Stimulated activated naive CD8-positive, alpha-beta T cell treated with anti-CD3 and anti-CD28 coated beads, Interleukin-15, amount 100 ng/mL, for 72 hours (primary cell): ENCODE data around the gene ZNF710.
"Not testable (repeated sequence)": the region's sequence is repeated elsewhere in the genome, so short reads cannot be mapped to it uniquely, and the experiment has no call there.

Experiments used
- ATAC-seq: fragments of 150-1000 bp; cut with Tn5 transposase; 2 replicates; pipeline ENCODE4 v1.10.0; 2021; ENCODE audit warnings: mild to moderate bottlenecking, moderate library complexity
- DNase-seq, 2 donors: peaks; one replicate each; pipeline ENCODE4 v3.0.0; 2021 to 2022
- H3K27ac Mint-ChIP-seq, 2 donors: one replicate each; pipeline ENCODE4 v1.8.0; 2022; ENCODE audit warnings: mild to moderate bottlenecking in 2 of 2, mixed read lengths in 2 of 2, moderate library complexity in 2 of 2
- H3K27me3 Mint-ChIP-seq: one replicate; pipeline ENCODE4 v1.8.0; 2022; ENCODE audit warnings: mixed read lengths
- H3K4me1 Mint-ChIP-seq: one replicate; pipeline ENCODE4 v1.8.0; 2022; ENCODE audit warnings: mild to moderate bottlenecking, mixed read lengths
- H3K4me3 Mint-ChIP-seq, 2 donors: one replicate each; pipeline ENCODE4 v1.8.0; 2022; ENCODE audit warnings: mild to moderate bottlenecking in 2 of 2, mixed read lengths in 2 of 2, moderate library complexity in 1 of 2
- H3K9me3 Mint-ChIP-seq, 2 donors: one replicate each; pipeline ENCODE4 v1.8.0; 2022; ENCODE audit warnings: mixed read lengths in 2 of 2

ZNF710 gene

GRCh38 chr15:90101969-90102890 lies 101.1 kb downstream of the ZNF710 start, which contains the start of gene IDH2:
TSS of gene IDH2 (minus strand) at chr15:90102468. CDS start at chr15:90102390, 78 bp downstream.
- Mint-ChIP-seq H3K27me3 (no peaks in the 10 kb centered on the region), H3K4me1 (peaks cover 51% of the 10 kb centered on the region), H3K4me3 (peak within 1 kb of the TSS; percentile 86 to 91), H3K9me3 (no peaks in the 10 kb centered on the region), H3K27ac (peak within 1 kb of the TSS; percentile 71 to 96)
- ATAC-seq, result peak; percentile 81
- DNase-seq, result peak; percentile 74 to 77

GRCh38 chr15:90103701-90104329 lies 102.7 kb downstream of the ZNF710 start:
- ATAC-seq (no peak), DNase-seq (no peak)
- H3K4me3 Mint-ChIP-seq, result peak overlapping the region in 1 of 2 donors; percentile 16
- peaks cover 36% of the 10 kb centered on the region for H3K4me1 Mint-ChIP-seq
- no peaks in the 10 kb centered on the region for H3K27me3 Mint-ChIP-seq
- H3K27ac Mint-ChIP-seq, result no peak overlapping the region
- H3K9me3 Mint-ChIP-seq, result no peaks in the 10 kb centered on the region

GRCh38 chr15:90104551-90104950 lies 103.4 kb downstream of the ZNF710 start:
- Mint-ChIP-seq H3K27me3 (no peaks in the 10 kb centered on the region), H3K27ac (no peak overlapping the region), H3K4me1 (peaks cover 29% of the 10 kb centered on the region), H3K9me3 (no peaks in the 10 kb centered on the region), H3K4me3 (no peak overlapping the region)
- DNase-seq (no peak), ATAC-seq (no peak)

- Mint-ChIP-seq H3K27me3 (no peaks in the 10 kb centered on the region), H3K27ac (no peak overlapping the region), H3K4me1 (peaks cover 19% of the 10 kb centered on the region), H3K9me3 (no peaks in the 10 kb centered on the region), H3K4me3 (no peak overlapping the region)
- DNase-seq, result no peak
- no peak for ATAC-seq
These were observed 104.4 kb downstream of the ZNF710 start for GRCh38 chr15:90105521-90105920.

GRCh38 chr15:90106522-90107117 lies 105.5 kb downstream of the ZNF710 start:
- Mint-ChIP-seq H3K4me3 (no peak overlapping the region), H3K27ac (no peak overlapping the region), H3K4me1 (peaks cover 10% of the 10 kb centered on the region), H3K27me3 (no peaks in the 10 kb centered on the region), H3K9me3 (no peaks in the 10 kb centered on the region)
- ATAC-seq (no peak), DNase-seq (no peak)

- H3K27ac Mint-ChIP-seq, H3K4me3 Mint-ChIP-seq, DNase-seq, H3K4me1 Mint-ChIP-seq, H3K27me3 Mint-ChIP-seq, H3K9me3 Mint-ChIP-seq, ATAC-seq: not testable (repeated sequence)
These were observed 106.9 kb downstream of the ZNF710 start for GRCh38 chr15:90108038-90108437.

GRCh38 chr15:90109163-90109751 lies 108.1 kb downstream of the ZNF710 start:
- not testable (repeated sequence) for ATAC-seq, H3K4me3 Mint-ChIP-seq, DNase-seq, H3K9me3 Mint-ChIP-seq, H3K4me1 Mint-ChIP-seq, H3K27me3 Mint-ChIP-seq, H3K27ac Mint-ChIP-seq

- H3K27ac Mint-ChIP-seq, result no peak overlapping the region
- H3K4me3 Mint-ChIP-seq, result no peak overlapping the region
- H3K4me1 Mint-ChIP-seq, result no peaks in the 10 kb centered on the region
- H3K27me3 Mint-ChIP-seq, result no peaks in the 10 kb centered on the region
- no peak for DNase-seq
- H3K9me3 Mint-ChIP-seq, result peaks cover 10 to 24% of the 10 kb centered on the region in 2 donors
- ATAC-seq, result no peak
These were observed 112.0 kb downstream of the ZNF710 start for GRCh38 chr15:90113166-90113565.

GRCh38 chr15:90114451-90114901 lies 113.4 kb downstream of the ZNF710 start:
- Mint-ChIP-seq H3K27me3 (no peaks in the 10 kb centered on the region), H3K9me3 (peaks cover 10 to 24% of the 10 kb centered on the region in 2 donors), H3K4me3 (no peak overlapping the region), H3K27ac (no peak overlapping the region), H3K4me1 (no peaks in the 10 kb centered on the region)
- DNase-seq, result no peak
- ATAC-seq, result no peak

GRCh38 chr15:90115783-90116182 lies 114.7 kb downstream of the ZNF710 start:
- Mint-ChIP-seq H3K27me3 (no peaks in the 10 kb centered on the region), H3K27ac (no peak overlapping the region), H3K4me3 (no peak overlapping the region), H3K9me3 (peaks cover 10 to 24% of the 10 kb centered on the region in 2 donors), H3K4me1 (no peaks in the 10 kb centered on the region)
- DNase-seq, result no peak
- no peak for ATAC-seq

- Mint-ChIP-seq H3K4me1 (no peaks in the 10 kb centered on the region), H3K9me3 (peaks cover 4 to 17% of the 10 kb centered on the region in 2 donors), H3K4me3 (no peak overlapping the region), H3K27me3 (no peaks in the 10 kb centered on the region), H3K27ac (no peak overlapping the region)
- ATAC-seq, result no peak
- DNase-seq, result no peak
These were observed 118.2 kb downstream of the ZNF710 start for GRCh38 chr15:90119367-90119766.

- H3K27ac Mint-ChIP-seq, result no peak overlapping the region
- no peak overlapping the region for H3K4me3 Mint-ChIP-seq
- ATAC-seq (no peak), DNase-seq (no peak)
- peaks cover 0 to 5% of the 10 kb centered on the region in 2 donors for H3K9me3 Mint-ChIP-seq
- H3K27me3 Mint-ChIP-seq, result no peaks in the 10 kb centered on the region
- H3K4me1 Mint-ChIP-seq, result no peaks in the 10 kb centered on the region
These were observed 120.0 kb downstream of the ZNF710 start for GRCh38 chr15:90121086-90121485.

- Mint-ChIP-seq H3K27ac (no peak overlapping the region), H3K9me3 (no peaks in the 10 kb centered on the region), H3K27me3 (peaks cover 15% of the 10 kb centered on the region), H3K4me1 (peaks cover 2% of the 10 kb centered on the region), H3K4me3 (no peak overlapping the region)
- DNase-seq, result no peak
- ATAC-seq, result no peak
These were observed 123.4 kb downstream of the ZNF710 start for GRCh38 chr15:90124507-90124906.

- Mint-ChIP-seq H3K27ac (no peak overlapping the region), H3K4me3 (no peak overlapping the region), H3K4me1 (peaks cover 5% of the 10 kb centered on the region), H3K9me3 (no peaks in the 10 kb centered on the region), H3K27me3 (peaks cover 15% of the 10 kb centered on the region)
- no peak for DNase-seq
- ATAC-seq, result no peak
These were observed 124.9 kb downstream of the ZNF710 start for GRCh38 chr15:90126022-90126421.

- Mint-ChIP-seq H3K27ac (no peak overlapping the region), H3K9me3 (no peaks in the 10 kb centered on the region), H3K27me3 (peaks cover 15% of the 10 kb centered on the region), H3K4me3 (no peak overlapping the region), H3K4me1 (peaks cover 5% of the 10 kb centered on the region)
- DNase-seq (no peak), ATAC-seq (no peak)
These were observed 125.7 kb downstream of the ZNF710 start for GRCh38 chr15:90126596-90127435.
